ENCODE results near the gene AKAP6. TPM values are rescaled to one million over a fixed set of nuclear protein-coding genes. Genes with fewer than 3 reads are reported as not detected.

The AKAP6 gene
- total and polyA plus RNA-seq, 2 of the 8 experiments (the other 6 are each of a cell fraction or from before 2014, with no cell fraction given), result 0.09 to 0.89 TPM

DNA sequence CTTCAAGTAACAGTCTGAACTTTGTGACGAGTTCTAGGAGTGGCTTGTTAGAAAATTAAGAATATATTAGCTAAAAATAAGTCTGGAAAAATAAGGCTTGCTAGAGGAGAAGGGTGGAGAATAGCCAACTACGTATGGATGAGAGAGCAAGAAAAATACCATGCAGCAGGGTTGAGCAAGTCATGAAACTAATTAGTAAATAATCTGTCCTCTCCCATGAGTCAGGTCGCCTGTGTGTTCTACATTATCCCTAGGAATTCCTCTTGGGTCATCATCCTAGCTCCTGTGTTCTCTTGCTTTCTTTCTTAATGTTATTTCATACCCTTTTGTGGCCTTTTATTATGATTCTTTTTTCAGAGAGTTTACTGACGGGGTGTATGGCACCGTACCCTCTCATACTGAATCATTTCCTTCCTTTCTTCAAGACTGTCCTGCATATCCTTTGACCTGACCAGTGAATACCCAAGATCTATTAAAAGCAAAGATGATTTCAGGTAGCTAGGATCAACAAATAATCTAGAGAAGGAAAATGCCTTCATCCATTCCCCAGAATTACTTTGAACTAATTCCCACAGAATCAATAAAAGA is 432.4 kb downstream of the AKAP6 start (continued):
- TF ChIP-seq, protein P1, sequence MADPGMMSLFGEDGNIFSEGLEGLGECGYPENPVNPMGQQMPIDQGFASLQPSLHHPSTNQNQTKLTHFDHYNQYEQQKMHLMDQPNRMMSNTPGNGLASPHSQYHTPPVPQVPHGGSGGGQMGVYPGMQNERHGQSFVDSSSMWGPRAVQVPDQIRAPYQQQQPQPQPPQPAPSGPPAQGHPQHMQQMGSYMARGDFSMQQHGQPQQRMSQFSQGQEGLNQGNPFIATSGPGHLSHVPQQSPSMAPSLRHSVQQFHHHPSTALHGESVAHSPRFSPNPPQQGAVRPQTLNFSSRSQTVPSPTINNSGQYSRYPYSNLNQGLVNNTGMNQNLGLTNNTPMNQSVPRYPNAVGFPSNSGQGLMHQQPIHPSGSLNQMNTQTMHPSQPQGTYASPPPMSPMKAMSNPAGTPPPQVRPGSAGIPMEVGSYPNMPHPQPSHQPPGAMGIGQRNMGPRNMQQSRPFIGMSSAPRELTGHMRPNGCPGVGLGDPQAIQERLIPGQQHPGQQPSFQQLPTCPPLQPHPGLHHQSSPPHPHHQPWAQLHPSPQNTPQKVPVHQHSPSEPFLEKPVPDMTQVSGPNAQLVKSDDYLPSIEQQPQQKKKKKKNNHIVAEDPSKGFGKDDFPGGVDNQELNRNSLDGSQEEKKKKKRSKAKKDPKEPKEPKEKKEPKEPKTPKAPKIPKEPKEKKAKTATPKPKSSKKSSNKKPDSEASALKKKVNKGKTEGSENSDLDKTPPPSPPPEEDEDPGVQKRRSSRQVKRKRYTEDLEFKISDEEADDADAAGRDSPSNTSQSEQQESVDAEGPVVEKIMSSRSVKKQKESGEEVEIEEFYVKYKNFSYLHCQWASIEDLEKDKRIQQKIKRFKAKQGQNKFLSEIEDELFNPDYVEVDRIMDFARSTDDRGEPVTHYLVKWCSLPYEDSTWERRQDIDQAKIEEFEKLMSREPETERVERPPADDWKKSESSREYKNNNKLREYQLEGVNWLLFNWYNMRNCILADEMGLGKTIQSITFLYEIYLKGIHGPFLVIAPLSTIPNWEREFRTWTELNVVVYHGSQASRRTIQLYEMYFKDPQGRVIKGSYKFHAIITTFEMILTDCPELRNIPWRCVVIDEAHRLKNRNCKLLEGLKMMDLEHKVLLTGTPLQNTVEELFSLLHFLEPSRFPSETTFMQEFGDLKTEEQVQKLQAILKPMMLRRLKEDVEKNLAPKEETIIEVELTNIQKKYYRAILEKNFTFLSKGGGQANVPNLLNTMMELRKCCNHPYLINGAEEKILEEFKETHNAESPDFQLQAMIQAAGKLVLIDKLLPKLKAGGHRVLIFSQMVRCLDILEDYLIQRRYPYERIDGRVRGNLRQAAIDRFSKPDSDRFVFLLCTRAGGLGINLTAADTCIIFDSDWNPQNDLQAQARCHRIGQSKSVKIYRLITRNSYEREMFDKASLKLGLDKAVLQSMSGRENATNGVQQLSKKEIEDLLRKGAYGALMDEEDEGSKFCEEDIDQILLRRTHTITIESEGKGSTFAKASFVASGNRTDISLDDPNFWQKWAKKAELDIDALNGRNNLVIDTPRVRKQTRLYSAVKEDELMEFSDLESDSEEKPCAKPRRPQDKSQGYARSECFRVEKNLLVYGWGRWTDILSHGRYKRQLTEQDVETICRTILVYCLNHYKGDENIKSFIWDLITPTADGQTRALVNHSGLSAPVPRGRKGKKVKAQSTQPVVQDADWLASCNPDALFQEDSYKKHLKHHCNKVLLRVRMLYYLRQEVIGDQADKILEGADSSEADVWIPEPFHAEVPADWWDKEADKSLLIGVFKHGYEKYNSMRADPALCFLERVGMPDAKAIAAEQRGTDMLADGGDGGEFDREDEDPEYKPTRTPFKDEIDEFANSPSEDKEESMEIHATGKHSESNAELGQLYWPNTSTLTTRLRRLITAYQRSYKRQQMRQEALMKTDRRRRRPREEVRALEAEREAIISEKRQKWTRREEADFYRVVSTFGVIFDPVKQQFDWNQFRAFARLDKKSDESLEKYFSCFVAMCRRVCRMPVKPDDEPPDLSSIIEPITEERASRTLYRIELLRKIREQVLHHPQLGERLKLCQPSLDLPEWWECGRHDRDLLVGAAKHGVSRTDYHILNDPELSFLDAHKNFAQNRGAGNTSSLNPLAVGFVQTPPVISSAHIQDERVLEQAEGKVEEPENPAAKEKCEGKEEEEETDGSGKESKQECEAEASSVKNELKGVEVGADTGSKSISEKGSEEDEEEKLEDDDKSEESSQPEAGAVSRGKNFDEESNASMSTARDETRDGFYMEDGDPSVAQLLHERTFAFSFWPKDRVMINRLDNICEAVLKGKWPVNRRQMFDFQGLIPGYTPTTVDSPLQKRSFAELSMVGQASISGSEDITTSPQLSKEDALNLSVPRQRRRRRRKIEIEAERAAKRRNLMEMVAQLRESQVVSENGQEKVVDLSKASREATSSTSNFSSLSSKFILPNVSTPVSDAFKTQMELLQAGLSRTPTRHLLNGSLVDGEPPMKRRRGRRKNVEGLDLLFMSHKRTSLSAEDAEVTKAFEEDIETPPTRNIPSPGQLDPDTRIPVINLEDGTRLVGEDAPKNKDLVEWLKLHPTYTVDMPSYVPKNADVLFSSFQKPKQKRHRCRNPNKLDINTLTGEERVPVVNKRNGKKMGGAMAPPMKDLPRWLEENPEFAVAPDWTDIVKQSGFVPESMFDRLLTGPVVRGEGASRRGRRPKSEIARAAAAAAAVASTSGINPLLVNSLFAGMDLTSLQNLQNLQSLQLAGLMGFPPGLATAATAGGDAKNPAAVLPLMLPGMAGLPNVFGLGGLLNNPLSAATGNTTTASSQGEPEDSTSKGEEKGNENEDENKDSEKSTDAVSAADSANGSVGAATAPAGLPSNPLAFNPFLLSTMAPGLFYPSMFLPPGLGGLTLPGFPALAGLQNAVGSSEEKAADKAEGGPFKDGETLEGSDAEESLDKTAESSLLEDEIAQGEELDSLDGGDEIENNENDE (IDR thresholded peaks at IDR 0.05; ENCODE audit: insufficient replicate concordance, low read length), result no peak
- TF ChIP-seq FOSL1 (IDR thresholded peaks at IDR 0.05; ENCODE audit: insufficient read depth, low read depth, low read length) (no peak), HDAC2 (IDR thresholded peaks at IDR 0.05; ENCODE audit: borderline replicate concordance in 1 of 2, low read depth in 2 of 2, low read length in 2 of 2) (no peak), TAF1 (IDR thresholded peaks at IDR 0.05; ENCODE audit: low read depth, low read length) (no peak), KDM1A (IDR thresholded peaks at IDR 0.05; ENCODE audit: borderline replicate concordance, low read length) (no peak), SIN3A (conservative IDR thresholded peaks at IDR 0.05 in 1 of 2, IDR thresholded peaks at IDR 0.05 in 1 of 2; ENCODE audit: low read depth in 1 of 2, low read length in 2 of 2) (no peak)
